Small intestine (tissue), 7 donors: ENCODE measurements around the gene APEX1. TPM values are rescaled to one million over a fixed set of nuclear protein-coding genes. Genes with fewer than 3 reads are reported as not detected.

ENCODE experiments used
- DNase-seq, 2 donors: peaks; one replicate each; pipeline versions ENCODE4 v3.0.0 to v3.0.0-alpha.2; 2013
- FAIRE-seq: peaks from 2 replicates; lab custom pipeline; 2012; peaks lifted over from hg19 to GRCh38; lab: Jason Lieb, UNC
- H3K27ac ChIP-seq, 3 donors: one replicate each; pipeline ENCODE4 v1.5.1; 2013; ENCODE audit warnings: low read length in 2 of 3, mild to moderate bottlenecking in 2 of 3, control low read depth in 1 of 3, inconsistent platforms in 1 of 3, low read depth in 1 of 3, moderate library complexity in 1 of 3
- H3K27me3 ChIP-seq, 3 donors: one replicate each; pipeline ENCODE4 v1.6.1; 2013; ENCODE audit warnings: low read length in 3 of 3, inconsistent platforms in 1 of 3; ENCODE audit not compliant: control insufficient read depth in 3 of 3, insufficient read depth in 3 of 3
- H3K36me3 ChIP-seq, 3 donors: one replicate each; pipeline ENCODE4 v1.6.1; 2013; ENCODE audit warnings: low read length in 3 of 3, inconsistent platforms in 1 of 3, low read depth in 1 of 3, mild to moderate bottlenecking in 1 of 3, moderate library complexity in 1 of 3; ENCODE audit not compliant: control insufficient read depth in 3 of 3, insufficient read depth in 2 of 3
- H3K4me1 ChIP-seq, 3 donors: one replicate each; pipeline ENCODE4 v1.6.1; 2013; ENCODE audit warnings: low read length in 2 of 3, inconsistent platforms in 1 of 3, low read depth in 1 of 3, mild to moderate bottlenecking in 1 of 3, moderate library complexity in 1 of 3; ENCODE audit not compliant: control insufficient read depth in 3 of 3, insufficient read depth in 2 of 3
- H3K4me3 ChIP-seq, 3 donors: one replicate each; pipeline ENCODE4 v1.5.1; 2013; ENCODE audit warnings: low read length in 3 of 3, control low read depth in 1 of 3, inconsistent platforms in 1 of 3, low read depth in 1 of 3, mild to moderate bottlenecking in 1 of 3, moderate library complexity in 1 of 3
- H3K9me3 ChIP-seq, 2 donors: one replicate each; pipeline ENCODE4 v1.6.1; 2013; ENCODE audit warnings: low read depth in 1 of 2, low read length in 1 of 2; ENCODE audit not compliant: control insufficient read depth in 2 of 2, insufficient read depth in 1 of 2
- WGBS, 3 donors: extraction: QIAGEN DNeasy Blood & Tissue Kit; methylation state at CpG; one replicate each; pipeline ENCODE4 v1.1.7; 2013; 5-methylcytosine and 5-hydroxymethylcytosine counted together
- polyA plus RNA-seq, 4 donors: library from polyadenylated mRNA; stranded (reverse) in 3 of 4; unstranded in 1 of 4; fragments of 200-250 nt in 3 of 4; fragments of 120-200 nt in 1 of 4; gene quantifications; one replicate each; pipeline versions ENCODE4 v1.2.1 to v1.2.3, GENCODE V29; 2013
- donor health status: healthy with polysubstance abuse.
- donor health status: control.
- donor health status: control.
- donor health status: Bipolar disorder and iron deficiency.
- donor health status: healthy.

APEX1 gene
- polyA plus RNA-seq, 4 donors, result 122 to 216 (median 191) TPM

GRCh38 chr14:20416223-20416622 is 38.8 kb upstream of the APEX1 start:
- no peaks in the 10 kb centered on the region for H3K36me3 ChIP-seq
- FAIRE-seq, result no peak
- no peaks in the 10 kb centered on the region for H3K9me3 ChIP-seq
- H3K27ac ChIP-seq, result peak overlapping the region; percentile 55 to 92 (median 86)
- peak overlapping the region in 1 of 3 donors; percentile 17 for H3K4me3 ChIP-seq
- DNase-seq, result peak; percentile 80 to 93
- 52 to 80% (median 65%) methylated on average over 2 of the region's 2 CpGs for WGBS, 3 donors
- peaks cover 8 to 60% (median 11%) of the 10 kb centered on the region in 3 donors for H3K4me1 ChIP-seq
- H3K27me3 ChIP-seq, result no peaks in the 10 kb centered on the region

- Histone ChIP-seq H3K27ac (peak overlapping the region; percentile 82 to 92 (median 86)), H3K27me3 (no peaks in the 10 kb centered on the region), H3K4me3 (no peak overlapping the region), H3K9me3 (no peaks in the 10 kb centered on the region), H3K4me1 (peaks cover 8 to 59% (median 12%) of the 10 kb centered on the region in 3 donors), H3K36me3 (no peaks in the 10 kb centered on the region)
- no peak for FAIRE-seq
- peak; percentile 49 to 89 for DNase-seq
- WGBS, 3 donors, result 21 to 53% (median 33%) methylated on average over 7 of the region's 7 CpGs
These were observed 37.5 kb upstream of the APEX1 start for GRCh38 chr14:20417250-20418186.

GRCh38 chr14:20418501-20418909 is 36.5 kb upstream of the APEX1 start:
- Histone ChIP-seq H3K36me3 (no peaks in the 10 kb centered on the region), H3K4me1 (peaks cover 8 to 59% (median 12%) of the 10 kb centered on the region in 3 donors), H3K9me3 (no peaks in the 10 kb centered on the region), H3K27ac (peak overlapping the region; percentile 71 to 92 (median 82)), H3K27me3 (no peaks in the 10 kb centered on the region), H3K4me3 (no peak overlapping the region)
- FAIRE-seq (no peak), DNase-seq (peak; percentile 96 to 99)
- 27 to 66% (median 43%) methylated on average over 2 of the region's 2 CpGs for WGBS, 3 donors

- FAIRE-seq (no peak), DNase-seq (peak; percentile 71 to 73)
- H3K4me1 ChIP-seq, result peaks cover 5 to 53% (median 8%) of the 10 kb centered on the region in 3 donors
- no peaks in the 10 kb centered on the region for H3K9me3 ChIP-seq
- no peaks in the 10 kb centered on the region for H3K36me3 ChIP-seq
- WGBS, 3 donors, result 23 to 45% (median 39%) methylated on average over 1 of the region's 1 CpG
- no peak overlapping the region for H3K4me3 ChIP-seq
- peak overlapping the region; percentile 71 to 92 (median 82) for H3K27ac ChIP-seq
- no peaks in the 10 kb centered on the region for H3K27me3 ChIP-seq
These were observed 35.6 kb upstream of the APEX1 start for GRCh38 chr14:20419419-20419818.

- H3K4me3 ChIP-seq, result no peak overlapping the region
- FAIRE-seq (no peak), DNase-seq (no peak)
- peaks cover 5 to 47% (median 8%) of the 10 kb centered on the region in 3 donors for H3K4me1 ChIP-seq
- no peaks in the 10 kb centered on the region for H3K27me3 ChIP-seq
- H3K27ac ChIP-seq, result no peak overlapping the region
- no peaks in the 10 kb centered on the region for H3K36me3 ChIP-seq
- 54 to 74% (median 72%) methylated on average over 2 of the region's 2 CpGs for WGBS, 3 donors
- no peaks in the 10 kb centered on the region for H3K9me3 ChIP-seq
These were observed 33.8 kb upstream of the APEX1 start for GRCh38 chr14:20421267-20421666.

GRCh38 chr14:20422886-20423285 is 32.1 kb upstream of the APEX1 start:
- Histone ChIP-seq H3K4me3 (no peak overlapping the region), H3K9me3 (no peaks in the 10 kb centered on the region), H3K27ac (no peak overlapping the region), H3K27me3 (no peaks in the 10 kb centered on the region), H3K4me1 (peaks cover 6 to 37% (median 10%) of the 10 kb centered on the region in 3 donors), H3K36me3 (no peaks in the 10 kb centered on the region)
- FAIRE-seq, result no peak
- DNase-seq, result no peak
- 47 to 59% (median 56%) methylated on average over 2 of the region's 2 CpGs for WGBS, 3 donors

- 15 to 40% (median 15%) methylated on average over 2 of the region's 2 CpGs for WGBS, 3 donors
- Histone ChIP-seq H3K36me3 (no peaks in the 10 kb centered on the region), H3K27ac (peak overlapping the region in 2 of 3 donors; percentile 9 to 54), H3K4me3 (no peak overlapping the region), H3K27me3 (no peaks in the 10 kb centered on the region), H3K4me1 (peaks cover 5 to 26% (median 5%) of the 10 kb centered on the region in 3 donors), H3K9me3 (no peaks in the 10 kb centered on the region)
- peak; percentile 35 to 64 for DNase-seq
- no peak for FAIRE-seq
These were observed 30.2 kb upstream of the APEX1 start for GRCh38 chr14:20424851-20425250.

GRCh38 chr14:20427231-20428009 is 27.6 kb upstream of the APEX1 start:
- peak overlapping the region in 1 of 3 donors; percentile 2 for H3K4me3 ChIP-seq
- peak overlapping the region; percentile 28 to 77 (median 74) for H3K27ac ChIP-seq
- peak; percentile 76 to 83 for DNase-seq
- peaks cover 5 to 20% (median 7%) of the 10 kb centered on the region in 3 donors for H3K4me1 ChIP-seq
- H3K9me3 ChIP-seq, result no peaks in the 10 kb centered on the region
- no peaks in the 10 kb centered on the region for H3K36me3 ChIP-seq
- FAIRE-seq, result no peak
- 45 to 46% (median 46%) methylated on average over 5 of the region's 5 CpGs for WGBS, 3 donors
- H3K27me3 ChIP-seq, result no peaks in the 10 kb centered on the region
